Measurements from ENCODE around the gene EPAS1.
"Not testable (repeated sequence)": the region's sequence is repeated elsewhere in the genome, so short reads cannot be mapped to it uniquely, and the experiment has no call there.

EPAS1 gene

DNA sequence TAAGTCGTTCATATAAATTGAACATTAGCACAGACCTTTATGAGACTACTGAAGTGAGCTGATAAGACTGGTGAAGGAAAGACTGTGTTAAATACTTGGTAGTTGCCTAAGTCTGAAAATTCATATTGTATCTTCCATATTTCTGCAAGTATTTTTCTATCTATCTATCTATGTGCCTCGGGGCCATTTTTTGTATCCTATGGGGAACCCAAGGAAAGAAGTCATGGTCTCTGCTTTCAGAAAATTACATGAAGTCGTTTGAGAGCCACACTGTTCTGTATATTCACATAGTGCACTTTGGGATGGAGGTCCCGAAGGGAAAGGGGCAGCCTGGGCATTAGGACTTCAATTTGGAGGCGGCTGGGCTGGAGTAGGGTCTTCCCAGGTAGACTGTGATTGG is 89.6 kb downstream of the EPAS1 start:
- DNase-seq = no peak

DNA sequence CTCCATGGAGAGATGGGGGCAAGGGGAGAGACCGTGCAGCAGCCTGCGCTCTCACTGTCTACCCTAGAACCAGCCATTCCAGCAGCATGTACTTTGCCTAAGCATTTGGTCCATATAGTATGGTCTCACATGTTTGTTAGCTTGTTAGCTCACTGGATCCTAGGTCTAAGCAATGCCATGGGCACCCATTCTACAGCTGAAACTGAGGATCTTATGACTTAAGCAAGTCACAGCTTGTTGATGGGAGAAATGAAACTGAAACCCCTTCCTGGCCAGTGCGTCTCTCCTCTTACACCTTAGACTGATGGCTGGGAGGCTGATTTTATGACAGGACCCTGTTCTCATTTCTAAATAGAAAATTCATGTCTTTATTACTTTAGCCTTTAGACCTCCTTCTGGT is 90.1 kb downstream of the EPAS1 start:
- no peak for DNase-seq

DNA sequence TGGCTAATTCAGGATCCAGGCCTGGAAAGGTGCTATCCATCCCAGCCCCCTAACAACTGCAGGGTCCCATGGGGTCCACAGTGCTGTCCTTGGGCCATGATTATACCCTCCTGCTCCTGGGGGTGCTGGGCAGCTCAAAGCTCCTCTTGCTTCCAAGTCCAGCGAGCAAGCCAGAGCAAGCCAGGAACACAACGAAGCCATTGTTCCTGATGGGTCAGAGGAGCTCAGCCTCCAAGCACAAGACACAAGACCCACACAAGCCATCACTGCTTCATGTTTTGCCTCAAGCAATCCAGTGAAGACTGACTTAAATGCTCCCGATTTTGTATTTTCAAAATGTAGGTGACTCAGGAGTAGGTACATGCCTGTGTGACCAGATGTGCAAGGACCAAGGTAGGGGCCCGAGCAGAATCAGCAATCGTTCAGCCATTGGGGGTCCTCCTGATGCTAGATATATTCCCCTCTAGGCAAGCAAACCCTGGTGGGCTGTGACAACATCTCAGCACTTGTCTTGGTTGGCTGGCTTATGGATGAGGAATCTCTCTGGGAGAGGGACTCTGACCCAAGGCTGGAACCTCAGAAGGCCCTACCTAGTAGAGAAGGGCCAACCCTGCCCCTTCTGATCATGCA is 90.8 kb downstream of the EPAS1 start:
- DNase-seq = no peak

DNA sequence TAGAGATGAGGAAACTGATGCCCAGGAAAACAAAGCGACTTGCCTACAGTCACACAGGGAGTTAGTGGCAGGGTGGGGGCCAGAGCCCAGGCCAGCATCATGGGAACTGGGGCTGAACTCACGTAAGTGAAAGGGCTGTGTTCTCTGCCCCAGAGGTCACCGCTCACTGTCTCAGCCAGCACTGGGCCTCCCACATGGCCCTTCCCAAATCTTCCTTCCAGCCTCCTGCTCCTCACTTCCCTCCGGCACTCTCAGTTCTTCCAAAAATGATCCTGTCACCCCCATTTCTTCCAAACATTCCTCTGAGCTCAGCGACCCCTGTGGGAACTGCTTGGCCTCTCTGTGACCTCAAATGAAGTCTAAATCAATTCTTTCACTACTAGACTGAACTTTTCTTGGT is 91.7 kb downstream of the EPAS1 start:
- no peak for DNase-seq

DNA sequence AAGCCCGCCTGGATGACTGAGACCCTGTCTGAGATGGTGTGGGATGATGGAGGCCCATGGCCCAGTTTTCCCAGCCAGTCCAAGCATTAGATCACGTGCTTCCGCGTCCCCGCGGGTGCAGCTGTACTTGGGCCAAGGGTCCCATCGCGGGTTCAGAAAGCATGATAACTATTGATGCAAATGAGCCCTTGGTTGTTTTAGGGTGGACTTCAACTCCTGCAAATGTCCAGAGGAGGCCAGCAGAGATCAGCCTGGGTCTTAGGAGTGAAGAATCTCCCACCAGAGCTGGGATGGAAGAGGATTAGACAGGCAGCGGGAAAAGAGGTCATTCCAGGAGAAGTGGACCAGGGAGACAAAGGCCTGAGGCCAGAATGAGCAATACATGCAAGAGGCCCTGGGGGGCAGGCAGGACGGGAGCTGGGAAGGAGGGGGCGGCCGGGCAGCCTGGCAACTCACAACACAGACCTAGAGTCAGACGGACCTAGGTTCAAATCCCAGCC is 92.3 kb downstream of the EPAS1 start:
- DNase-seq = no peak

DNA sequence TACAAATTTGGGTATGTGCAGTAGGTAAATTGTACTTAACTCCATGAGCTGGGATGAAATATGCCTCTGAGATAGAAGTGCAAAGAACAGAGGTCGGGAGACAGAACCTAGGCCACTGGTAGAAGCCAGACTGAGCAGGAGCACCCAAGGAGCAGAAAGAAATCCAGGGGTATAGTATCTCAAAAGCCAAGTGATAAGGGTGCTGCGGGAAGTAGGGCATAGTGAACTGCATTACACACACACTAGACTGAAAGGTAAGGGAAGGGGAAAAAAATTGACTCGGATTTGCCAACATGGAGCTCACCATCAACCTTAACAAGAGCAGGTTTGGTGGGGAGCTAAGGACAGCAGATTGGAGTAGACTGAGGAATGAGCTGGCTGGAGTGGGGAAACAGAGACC is 92.8 kb downstream of the EPAS1 start:
- no peak for DNase-seq

DNA sequence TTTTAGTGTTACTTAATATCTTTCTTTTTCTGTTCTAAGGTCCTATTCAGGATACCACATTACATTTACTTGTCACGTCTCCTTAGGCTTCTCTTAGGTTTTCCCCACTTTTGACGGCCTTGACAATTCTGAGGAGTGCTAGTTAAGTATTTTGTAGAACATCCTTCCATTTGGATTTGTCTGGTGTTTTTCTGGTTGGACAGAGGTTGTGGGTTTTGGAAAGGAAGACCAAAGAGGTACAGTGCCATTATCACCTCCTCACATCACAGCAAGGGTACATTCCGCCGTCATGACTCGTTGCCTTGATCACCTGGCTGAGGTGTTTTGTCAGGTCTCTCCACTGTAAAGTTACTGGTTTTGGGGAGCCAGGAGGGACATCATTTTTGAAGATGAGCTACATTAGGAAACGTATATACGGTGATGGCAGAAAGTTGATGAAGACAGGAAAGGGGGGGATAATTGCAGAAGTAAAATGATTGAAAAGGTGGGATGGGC is 93.7 kb downstream of the EPAS1 start:
- DNase-seq = no peak

DNA sequence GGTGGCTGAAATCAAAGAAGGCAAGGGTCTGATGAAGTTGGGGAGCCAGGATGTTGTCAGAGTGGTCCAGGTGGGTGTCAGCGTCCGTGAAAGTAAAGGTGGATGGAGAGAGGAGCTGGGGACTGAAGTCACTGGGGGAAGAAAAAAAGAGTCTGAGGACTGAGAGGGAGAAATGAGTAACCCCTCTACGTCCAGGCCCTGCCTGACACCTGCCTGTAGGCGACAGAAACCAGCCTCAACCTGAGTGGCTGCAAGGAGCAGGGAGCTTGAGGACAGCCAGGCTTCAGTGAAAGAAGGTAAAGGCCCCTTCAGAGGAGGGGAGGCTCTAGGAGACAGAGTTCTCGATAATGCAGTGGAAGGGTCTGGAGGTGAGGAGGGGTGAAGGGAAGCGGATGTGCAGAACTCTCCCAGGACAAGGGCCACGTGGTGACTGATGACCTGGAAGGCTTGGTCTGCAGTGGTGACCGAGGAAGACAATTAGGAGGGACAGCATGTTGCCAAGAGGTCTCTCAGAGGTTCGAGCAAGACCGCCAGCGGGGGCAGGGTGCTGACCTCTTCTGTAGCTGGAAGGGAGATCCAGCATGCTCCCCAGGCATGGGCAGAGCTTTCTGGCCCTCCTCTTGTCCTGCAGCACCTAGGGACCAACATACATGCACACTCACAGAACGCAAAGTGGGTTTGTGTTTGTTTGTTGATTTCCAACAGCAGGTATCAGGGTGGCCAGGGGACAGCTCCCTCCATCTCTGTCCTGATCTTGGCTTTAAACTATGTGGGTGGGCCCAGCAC is 95.5 kb downstream of the EPAS1 start:
- DNase-seq = no peak

DNA sequence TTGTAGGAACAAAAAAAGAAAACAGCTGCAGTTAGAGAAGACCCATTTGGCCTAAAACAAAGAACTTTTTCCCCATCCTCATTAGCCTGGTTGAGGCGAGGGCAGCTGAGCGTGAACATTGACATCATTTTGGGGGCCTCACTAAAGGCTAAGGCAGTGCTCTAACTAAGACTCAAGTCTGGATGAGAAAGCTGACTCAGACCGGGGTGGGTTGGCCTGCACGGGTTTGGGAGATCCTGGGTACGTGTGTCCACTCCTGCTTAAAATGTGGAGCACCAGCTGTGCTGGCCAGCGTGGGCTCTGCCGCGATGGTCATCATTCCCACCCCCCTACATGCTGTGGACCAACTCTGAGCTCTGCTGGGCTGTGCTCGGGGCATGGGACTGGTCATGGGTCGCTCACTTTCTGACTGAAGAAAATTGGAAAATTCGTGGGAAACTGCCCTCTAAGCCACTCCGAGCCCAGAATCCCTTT is 96.2 kb downstream of the EPAS1 start:
- DNase-seq = no peak

DNA sequence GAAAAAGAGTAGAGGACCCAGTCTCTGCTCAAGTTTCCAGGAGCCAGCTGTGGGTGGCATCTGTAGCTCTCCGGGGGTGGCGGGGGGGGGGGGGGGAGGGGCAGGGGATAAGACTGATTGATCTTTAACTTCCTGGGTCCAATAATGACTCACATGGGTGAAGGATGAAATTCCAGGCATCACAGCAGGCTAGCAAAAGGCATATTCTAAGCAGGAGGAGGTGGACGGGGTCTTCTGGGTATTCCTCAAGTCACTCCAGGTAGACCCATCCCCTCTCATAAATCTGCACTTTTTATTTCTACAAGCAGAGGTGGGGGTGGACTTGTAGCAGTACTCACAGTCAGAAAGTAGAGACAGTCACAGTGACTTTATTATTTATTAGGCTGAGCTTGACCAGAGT is 96.7 kb downstream of the EPAS1 start:
- DNase-seq = no peak

DNA sequence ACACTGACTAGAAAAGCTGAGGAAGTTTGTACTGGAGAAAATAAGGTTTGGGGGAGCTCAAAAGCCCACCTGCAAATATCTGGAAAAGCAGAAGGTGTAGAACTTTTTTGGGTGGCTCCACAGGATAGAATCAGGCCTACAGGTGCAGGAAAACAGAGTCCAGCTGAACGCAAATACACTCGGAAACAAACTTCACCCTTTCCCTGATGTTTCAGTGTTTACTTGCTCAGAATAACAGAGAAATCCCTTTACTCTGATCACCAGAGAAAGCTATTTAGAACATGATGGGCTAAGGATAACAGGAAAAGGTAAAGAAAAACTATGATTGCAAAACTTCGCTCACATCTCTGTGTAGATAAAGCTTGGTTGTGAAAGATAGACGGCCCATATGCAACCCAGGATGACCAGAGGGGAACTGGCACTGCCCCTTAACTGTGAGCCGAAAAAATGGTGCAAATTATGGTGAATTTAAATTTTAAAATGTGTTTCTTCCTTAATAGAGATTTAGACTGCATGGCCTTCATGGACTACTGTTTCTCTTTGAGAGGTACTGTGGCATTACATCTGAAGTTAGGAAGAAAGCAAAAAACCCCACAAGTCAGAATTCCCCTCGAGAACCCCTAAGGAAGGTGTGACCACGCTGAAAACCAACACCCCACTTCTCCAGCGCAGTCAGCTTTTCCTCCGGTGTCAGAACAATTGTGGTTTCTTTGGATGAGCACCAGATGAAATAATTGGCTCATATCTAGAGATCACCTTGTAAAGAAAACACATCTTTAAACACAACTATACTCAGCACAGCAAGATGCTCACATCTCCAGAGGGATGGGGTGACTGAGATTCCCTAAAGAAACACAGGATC is 97.7 kb downstream of the EPAS1 start:
- no peak for DNase-seq

DNA sequence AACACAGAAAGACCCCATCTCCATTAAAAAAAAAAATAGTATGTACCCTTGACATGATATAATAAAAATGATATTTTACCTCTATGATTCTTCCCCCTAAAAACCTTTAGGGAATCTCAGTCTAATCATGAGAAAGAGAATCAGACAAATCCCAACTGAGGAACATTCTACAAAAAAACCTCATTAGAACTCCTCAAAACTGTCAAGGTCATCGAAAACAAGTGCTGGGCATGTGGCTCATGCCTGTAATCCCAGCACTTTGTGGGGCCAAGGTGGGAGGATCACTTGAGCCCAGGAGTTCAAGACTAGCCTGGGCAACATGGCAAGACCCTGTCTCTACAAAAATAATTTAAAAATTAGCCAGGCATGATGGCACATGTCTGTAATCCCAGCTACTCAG is 98.5 kb downstream of the EPAS1 start:
- DNase-seq = not testable (repeated sequence)

DNA sequence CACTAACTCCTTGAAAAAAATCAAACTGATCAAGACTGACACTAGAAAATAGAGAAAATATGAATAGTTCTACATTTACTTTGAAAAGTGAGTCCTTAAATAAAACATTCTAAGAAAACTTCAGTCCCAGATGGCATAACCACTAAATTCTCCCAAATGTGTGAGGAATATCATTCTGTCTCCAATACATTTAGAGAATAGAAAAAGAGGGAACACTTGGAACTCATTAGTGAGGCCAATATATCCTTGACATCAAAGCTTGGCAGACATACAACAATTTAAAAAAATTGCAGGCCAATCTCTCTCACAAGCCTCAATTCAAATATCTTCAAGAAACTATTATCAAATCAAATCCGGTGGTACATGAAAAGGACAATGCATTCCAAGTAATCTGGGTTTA is 102.8 kb downstream of the EPAS1 start:
- DNase-seq = no peak

DNA sequence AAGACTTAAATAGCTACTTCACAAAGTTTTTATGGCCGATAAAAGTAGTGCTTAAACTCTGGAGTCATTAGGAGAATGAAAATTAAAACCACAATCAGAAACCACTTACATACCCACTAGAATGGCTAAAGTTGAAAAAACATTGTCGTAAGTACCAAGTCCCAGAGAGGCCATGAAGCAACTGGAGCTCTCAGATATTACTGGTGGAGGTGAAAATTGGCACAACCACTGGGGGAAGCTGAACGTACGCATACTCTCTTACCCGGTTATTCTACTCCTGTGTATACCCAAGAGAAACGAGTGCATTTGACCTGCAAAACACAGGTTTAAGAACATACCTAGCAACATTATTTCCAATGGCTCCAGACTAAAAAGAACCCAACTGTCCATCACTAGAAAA is 105.7 kb downstream of the EPAS1 start:
- no peak for DNase-seq

DNA sequence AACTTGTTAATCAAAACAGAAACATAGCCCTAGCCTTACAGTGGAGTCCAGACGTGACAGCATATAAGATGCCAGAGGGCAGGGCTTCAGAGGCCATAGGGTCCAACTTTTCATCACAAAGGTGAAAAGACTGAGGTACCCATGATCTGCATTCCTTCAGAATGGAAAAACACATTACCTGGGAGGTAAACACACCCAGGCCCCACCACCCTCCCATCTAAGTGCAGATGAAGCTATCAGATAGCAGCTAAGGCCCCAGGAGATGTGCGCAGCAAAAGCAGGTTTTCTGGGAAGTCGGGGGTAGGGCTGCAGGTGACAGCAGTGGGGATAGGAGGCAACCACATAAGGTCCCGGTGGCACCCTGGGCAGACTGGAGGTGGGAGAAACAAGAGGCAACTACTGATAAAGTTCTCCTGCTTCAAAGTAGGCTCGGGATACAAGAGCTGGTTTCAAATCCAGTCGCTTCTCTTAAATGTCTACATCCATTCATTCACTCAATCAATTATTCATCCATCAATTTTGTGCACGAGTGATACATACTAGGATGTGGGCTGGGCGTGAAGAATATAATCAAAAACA is 107.1 kb downstream of the EPAS1 start:
- DNase-seq = no peak

DNA sequence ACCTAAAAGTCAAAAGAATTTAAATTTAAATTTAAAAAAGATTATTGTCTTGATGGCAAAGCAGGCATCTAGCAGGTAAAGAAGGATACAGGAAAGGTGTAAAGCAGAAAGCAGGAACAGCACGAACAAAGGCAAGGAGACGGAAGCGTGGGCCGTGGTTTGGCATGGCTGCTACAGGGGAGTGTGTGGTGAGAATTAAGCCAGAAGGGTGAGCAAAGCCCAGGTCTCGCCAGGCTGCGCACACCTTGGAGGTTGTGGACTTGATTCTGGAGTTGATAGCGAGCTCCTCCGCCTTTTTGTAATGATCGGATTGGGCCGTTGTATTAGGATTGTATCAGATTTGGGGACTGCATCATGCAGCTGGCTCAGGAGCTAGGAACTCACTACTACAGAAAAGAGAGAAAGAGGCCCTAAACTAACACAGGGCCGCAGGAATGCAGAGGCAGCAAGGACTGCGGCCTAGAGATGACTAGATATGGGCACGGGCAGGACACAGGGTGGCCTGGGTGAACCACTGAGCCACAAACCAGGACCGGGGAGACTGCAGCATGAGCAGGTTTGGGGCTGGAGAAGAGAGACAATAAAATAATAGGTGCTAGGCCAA is 110.7 kb downstream of the EPAS1 start:
- DNase-seq = no peak

DNA sequence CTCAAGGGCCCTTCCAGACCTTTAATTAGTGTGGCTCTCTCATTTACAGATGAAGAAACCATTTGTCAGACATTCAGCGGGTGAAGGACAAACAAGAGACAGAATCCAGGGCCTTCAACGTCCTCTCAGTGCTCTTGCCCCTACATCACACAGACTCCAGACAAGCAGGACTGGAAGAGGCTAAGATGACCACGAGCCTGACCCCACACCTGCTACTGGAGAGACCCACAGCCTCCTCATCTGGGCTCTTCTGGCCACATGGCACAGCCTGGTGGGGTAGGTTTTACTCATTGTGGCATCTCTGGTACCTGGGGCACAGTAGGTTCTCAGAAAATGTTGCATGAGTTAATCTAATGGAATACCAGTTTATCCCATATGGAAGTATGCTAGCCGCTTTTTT is 112.5 kb downstream of the EPAS1 start:
- DNase-seq = no peak

DNA sequence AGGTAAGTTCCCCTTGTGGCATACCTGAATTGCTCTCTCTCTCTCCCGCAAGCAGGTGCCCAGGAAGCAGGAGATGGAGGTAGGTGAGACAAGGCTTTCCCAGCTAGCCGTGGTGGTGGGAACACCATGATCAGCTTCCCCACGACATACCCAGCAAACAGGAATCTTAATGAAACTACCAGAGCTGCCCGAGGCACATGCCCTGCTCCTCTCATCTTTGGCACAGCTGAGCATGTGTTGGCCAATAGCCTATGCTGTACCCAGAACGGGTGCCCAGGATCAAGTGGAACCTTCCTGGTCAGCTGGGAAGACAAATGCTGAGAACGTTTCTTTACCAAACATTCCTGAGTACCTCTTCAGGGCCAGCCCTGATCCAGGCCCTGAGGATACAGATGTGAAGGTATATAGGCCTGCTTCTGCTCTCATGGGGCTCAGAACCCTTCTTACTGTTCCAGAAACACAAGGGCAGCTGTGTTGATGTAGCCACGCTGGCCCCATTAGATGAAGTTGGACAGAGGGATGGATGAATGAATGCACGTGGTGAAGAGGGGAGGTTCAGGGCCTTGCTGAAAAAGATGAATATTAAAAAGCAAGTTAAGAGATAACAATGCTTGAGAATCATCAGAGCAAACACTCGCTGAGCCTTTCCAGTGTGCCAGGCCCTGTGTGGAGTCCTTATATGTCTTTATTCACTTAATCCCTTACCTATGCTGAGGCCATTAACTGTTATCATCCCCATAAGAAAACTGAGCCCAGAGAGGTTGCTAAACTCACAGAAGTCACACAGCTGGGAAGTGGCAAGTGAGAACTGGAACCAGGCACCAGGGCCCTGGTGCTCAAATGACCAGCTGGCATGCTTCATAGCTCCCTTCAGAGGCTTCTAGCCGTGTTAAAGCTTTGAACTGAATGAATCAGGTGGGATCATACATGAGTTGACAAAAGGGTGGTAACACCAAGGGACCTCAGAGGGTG is 113.4 kb downstream of the EPAS1 start:
- no peak for DNase-seq

DNA sequence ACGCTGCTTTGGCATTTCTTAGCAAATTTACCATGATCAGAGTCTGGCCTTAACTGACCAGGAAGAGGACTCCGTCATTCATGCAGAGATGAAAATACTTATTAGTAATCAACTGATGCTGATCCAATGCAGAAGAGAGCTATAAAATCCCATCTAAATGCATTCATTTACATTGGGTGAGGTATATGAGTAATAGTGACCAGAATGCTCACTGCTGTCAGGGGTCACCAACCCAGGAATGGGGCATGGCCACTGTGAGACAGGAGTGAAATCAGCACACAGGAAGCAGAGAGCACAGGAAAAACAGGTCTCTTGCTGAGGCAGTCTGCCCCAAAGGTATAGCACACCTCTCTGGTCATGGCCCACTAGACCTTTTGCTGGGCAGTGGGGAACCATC is 114.0 kb downstream of the EPAS1 start:
- DNase-seq = no peak

DNA sequence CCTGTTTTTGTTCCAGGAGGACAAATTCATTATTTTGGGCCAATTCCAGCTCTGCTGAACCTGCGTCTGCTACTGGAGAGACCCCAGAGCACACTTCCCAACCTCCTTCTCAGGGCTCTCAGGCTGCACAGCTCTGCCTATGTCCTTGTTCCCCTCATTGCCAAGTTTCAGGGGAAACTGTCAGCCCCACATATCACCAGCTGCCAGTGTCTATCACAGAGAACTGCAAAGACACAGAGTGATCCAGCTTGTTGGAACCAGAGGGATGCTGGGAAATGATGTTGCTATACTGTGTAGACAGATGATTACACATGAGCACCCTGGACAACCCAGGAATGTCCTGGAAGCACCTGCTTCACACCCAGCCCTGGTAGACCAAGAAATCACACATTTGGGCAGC is 114.8 kb downstream of the EPAS1 start:
- no peak for DNase-seq

DNA sequence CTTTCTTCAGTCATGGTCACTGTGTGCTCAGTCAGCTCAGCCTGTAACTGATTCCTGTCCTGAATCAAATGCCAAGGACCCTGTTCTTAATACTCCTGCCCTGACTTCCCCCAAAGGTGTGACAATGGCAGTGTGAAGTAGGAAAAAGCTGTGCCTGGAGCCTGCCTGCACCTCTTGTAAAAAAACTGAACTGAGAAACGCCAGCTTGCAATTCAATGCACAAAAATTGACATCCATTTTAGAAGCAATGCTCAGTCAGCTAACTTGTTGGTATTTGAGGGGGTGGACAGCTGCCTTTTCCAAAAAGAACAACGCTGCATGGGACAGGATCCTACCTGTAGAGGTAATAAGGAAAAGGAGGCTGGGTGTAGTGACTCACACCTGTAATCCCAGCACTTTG is 115.9 kb downstream of the EPAS1 start:
- DNase-seq = no peak

All from NCI-H2171 (cell line).